Hepatic stellate cell (primary cell): ENCODE data around the gene EMCN.
"Not testable (repeated sequence)": the region's sequence is repeated elsewhere in the genome, so short reads cannot be mapped to it uniquely, and the experiment has no call there.

Experiments
- DNase-seq: peaks from one replicate; pipeline ENCODE4 v3.0.0; 2011; ENCODE audit warnings: low spot score

Gene EMCN

DNA sequence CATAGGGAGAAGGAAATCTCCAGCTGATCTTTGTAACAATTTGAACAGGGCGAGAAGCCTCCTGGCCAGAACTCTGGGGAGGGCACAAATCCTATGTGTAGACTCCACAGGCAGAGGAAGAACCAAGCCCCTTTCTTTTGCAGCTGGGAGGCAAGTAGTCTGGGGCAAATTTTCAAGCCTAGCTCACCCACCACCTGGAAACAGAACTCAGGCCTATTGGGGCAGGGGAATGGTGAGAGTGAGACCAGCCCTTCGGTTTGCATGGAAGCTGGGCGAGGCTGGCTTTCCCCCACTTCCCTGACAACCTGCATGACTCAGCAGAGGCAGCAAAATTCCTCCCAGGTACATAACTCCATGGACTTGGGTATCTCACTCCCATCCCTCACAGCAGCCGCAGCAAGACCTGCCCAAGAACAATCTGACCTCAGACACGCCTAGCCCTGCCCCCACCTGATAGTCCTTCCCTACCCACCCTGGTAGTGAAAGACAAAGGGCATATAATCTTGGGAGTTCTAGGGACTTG, 138.2 kb downstream of the EMCN start:
- DNase-seq, result no peak

DNA sequence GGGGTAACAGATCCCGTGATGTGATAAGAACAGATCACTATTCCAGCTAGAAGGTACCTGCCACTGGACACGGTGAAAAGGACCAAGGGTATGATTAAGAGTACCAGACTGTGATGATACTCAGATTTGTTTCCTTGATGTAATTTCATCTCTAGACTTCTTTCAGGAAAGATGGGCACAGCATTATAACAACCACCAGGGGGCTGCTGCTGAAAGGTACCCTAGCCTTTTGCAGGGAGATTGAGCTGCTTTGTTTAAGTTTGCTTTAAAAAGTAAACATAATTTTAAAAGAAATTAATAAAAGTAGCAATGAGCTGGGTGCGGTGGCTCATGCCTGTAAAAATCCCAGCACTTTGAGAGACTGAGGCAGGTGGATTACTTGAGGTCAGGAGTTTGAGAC, 145.4 kb downstream of the EMCN start:
- DNase-seq, result no peak

DNA sequence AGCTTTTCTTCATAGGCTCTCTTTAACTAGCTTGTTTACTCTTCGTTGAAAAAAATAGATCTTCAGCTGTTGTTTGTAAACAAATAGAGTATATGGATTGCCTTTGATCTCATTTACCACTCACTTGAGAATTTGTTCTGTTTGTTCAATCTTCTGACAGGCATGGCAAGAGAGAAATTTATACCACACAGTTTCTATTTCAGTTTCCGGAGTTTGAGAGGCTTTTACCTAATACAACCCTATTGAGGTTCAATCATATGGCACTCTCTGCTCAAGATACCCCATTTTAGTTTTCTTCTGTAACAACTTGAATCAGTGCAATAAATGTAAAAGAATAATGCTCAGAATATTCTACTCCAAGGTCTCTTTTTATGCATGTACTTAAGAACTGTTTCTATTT, 148.0 kb downstream of the EMCN start:
- no peak for DNase-seq

DNA sequence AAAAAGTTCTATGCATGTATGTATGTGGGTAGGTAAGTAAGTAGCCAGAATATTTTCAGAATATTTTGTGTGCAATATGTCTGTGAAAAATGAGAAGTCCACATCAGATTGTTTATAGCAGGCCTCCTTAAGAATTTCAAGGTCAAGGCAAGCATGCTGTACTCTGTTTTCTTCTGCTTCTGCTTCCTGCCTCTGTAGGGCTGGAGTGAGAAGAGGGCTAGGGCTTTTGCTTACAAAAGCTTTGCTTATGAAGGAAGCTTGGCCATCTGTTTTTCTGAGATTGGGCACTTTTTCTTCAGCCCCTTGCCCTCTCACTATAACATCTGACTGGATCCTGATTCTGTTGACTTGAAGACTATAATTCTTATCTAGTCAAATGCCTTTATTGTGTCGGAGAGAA, 150.4 kb downstream of the EMCN start:
- DNase-seq, result peak; percentile 1

DNA sequence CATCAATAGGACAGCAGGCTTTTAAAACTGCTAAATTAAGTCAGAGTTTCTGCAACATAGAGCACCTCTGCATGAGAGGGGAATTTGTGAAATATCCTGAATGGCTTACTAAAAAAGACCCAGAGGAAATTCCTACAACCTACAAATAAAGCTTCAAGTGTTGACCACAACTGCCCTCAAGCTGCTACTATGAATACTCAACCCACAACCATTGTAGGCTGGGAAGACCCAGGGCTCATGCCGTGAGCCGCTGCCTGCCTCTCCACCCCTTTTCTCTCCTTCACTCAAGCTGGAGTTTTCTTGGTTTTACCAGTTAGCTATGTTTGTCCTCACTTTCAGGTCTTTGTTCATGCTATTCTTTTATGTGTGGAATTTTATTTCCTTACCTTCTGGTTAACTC, 151.6 kb downstream of the EMCN start:
- no peak for DNase-seq

DNA sequence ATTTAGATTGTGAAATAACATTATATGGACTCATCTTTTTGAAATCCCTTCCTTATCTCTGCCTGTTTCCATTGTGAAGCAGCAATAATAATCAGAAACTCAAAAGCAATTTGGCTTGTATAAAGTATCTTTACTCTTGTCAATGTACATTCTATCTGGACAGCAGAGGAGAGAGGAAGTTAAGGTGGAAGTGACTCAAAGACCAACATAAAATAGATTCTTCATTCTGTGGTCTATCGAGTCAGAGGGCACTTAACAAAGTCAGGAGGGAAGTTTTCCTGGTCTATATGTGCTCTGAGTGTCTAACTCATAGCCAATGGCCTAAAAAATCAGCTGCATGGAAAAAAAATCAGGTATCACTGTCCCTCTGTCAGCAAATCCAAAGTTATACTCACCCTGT, 155.5 kb downstream of the EMCN start:
- no peak for DNase-seq

DNA sequence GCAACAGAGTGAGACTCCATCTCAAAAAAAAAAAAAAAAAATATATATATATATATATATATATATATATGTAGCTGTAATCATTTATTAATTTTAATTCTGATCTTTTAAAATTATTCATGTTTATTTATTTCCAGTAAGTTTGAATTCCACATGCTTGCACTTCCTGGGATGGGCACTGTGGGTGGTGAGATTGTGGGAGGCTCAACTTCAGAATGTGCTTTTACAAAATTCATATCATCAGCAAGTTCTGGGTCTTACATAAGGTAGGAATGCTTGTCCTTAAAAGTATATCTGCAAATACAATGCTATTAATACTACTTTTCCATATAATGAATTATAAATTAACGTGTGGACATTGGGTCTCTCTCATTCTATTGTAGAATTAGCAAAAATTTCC, 156.5 kb downstream of the EMCN start:
- DNase-seq, result no peak

DNA sequence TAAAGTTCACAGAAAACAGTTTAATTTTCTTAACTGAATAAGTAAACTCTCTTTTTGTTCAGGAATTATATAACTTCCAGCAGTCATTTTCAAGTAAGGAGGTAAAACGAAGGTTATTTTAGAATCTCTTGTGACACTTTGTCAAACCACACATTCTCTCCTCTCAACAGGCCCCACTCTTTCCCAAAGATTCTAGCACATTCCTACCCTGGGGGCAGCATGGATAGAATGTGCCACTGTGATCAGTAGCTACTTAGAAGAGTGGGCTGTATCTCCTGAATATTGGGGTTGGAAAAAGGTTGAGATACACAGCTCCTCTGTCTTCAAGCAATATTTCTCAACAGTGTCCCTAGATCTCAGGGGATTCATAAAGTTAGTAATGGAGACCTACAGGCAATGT, 157.6 kb downstream of the EMCN start:
- DNase-seq, result no peak

DNA sequence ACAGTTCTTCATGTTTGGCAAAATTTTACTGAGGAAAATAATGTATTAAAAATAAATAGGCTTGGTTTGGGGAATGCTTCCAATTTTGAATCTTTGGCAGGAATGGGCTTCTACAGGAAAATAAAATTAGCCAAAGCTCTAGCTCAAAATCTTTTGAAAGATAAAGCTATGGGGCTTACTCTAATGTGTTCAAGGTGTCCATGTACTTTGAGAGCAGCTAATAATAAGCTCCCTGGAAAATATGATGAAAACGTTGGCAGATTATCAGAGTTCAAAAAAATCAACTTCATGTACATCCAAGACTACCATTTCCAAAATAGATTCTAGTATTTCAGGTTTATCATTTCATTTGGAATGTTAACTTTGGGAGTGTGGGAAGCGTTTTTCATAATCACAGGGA, 158.4 kb downstream of the EMCN start:
- DNase-seq, result no peak

DNA sequence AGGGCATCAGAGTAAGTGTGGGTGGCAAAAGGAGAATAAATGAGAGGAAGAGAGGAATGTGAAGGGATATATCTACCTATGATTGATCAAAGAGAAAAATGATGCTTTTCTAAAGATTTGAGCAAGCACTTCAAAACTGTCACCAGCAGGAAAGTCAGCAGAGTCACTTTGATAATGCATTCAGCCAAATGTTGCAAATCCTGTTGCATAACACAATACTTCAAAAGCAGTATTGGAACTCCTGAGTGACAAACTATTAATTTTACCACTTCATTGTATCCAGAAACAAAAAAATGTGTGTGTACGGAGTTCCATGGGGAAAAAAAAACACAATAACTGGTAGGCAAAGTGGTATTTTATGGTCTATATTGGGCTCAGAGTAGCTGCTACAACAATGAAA, 160.3 kb downstream of the EMCN start:
- no peak for DNase-seq

DNA sequence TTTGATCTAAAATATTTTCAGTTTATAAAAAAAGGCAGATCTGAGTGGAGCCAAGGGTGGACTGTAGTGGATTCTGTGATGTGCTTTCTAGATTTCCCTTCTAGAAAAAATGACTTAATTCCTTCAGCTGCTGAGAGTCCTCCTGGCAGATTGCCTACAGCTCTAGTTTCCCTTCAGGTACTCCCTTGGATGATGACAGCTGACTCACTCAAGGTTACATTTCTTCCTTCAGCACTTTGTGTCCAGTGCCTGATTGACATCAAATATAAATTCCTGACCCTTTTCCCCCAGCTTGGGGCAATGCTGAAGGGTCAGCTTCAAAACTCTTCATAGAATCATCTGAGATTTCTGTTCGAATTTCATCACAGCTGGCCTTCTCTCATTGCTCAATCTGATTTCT, 161.7 kb downstream of the EMCN start:
- no peak for DNase-seq

DNA sequence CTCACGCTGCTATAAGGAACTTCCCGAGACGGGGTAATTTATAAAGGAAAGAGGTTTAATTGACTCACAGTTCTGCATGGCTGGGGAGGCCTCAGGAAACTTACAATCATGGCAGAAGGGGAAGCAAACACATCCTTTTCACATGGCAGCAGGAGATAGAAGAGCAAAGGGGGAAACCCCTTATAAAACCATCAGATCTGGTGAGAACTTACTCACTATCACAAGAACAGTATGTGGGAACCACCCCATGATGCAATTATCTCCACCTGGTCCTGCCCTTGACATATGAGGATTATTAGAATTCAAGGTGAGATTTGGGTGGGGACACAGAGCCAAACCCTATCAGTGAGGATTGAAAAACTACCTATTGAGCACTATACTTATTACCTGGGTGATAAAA, 165.5 kb downstream of the EMCN start:
- DNase-seq, result not testable (repeated sequence)

DNA sequence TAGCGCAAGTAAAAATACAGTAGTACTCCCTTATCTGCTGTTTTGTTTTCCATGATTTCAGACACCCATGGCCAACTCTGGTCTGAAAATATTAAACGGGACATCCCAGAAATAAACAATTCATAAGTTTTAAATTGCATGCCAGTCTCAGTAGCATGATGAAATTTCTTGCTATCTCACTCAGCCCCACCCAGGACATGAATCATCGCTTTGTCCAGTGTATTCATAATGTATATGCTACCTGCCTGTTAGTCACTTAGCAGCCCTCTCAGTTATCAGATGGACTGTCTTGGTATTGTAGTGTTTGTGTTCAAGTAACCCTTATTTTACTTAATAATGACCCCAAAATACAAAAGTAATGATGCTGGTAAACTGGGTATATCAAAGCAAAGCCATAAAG, 169.3 kb downstream of the EMCN start:
- no peak for DNase-seq

DNA sequence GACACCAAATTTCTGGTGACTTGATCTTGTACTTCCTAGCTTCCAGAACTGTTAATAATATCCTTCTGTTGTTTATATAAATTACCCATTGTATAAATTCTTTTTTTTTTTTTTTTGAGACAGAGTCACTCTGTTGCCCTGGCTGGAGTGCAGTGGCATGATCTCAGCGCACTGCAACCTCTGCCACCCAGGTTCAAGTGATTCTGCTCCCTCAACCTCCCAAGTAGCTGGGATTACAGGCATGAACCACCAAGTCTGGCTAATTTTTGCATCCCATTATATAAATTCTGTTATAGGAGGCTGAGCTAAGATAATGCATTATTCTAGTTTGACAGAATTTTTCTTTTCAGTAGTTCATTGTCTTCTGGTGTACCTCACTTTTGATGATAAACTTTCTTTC, 170.6 kb downstream of the EMCN start:
- DNase-seq, result no peak

DNA sequence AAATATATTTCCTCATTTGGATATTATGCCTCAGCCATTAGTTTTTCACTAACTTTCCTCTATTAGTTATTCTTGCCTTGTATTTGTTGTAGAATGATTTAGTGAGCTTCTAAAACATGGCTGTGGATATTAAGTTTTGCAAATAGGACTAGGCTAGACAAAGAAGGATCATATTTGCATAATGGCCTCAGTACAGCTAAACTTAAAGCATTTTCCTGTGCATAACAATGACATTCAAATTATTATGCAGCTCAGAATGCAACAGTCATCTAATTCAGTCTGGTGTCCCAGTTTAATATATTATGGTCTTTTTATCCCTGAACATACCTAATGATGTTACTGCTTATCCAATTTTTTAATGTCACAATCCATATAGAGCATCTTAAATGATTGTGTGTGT, 172.2 kb downstream of the EMCN start:
- DNase-seq, result no peak
